PFSK-1 (cell line): ENCODE data around the gene MINDY4.

Experiments used
- POLR2AphosphoS5 ChIP-seq: IDR thresholded peaks from 2 replicates; pipeline ENCODE4 v1.6.1; 2012; ENCODE audit warnings: low read depth, mild to moderate bottlenecking, control low read depth, low read length, moderate library complexity
- TAF1 ChIP-seq: IDR thresholded peaks from 2 replicates; pipeline ENCODE4 v1.6.1; 2012; ENCODE audit warnings: low read length, control low read depth, borderline replicate concordance; ENCODE audit not compliant: insufficient read depth

- TF ChIP-seq TAF1 (no peak), POLR2AphosphoS5 (no peak)
These were observed 7.2 kb downstream of the MINDY4 start for GRCh38 chr7:30778255-30779025.
